AG04450 (cell line): ENCODE results near the gene IL1RN. TPM values are rescaled to one million over a fixed set of nuclear protein-coding genes. Genes with fewer than 3 reads are reported as not detected.

Source experiments
- CTCF ChIA-PET: fragments of 300-600, 350-600 bp; formaldehyde crosslinking; extraction: SDS; loops from one replicate; lab custom pipeline; 2022; ENCODE audit warnings: antibody characterized with exemption, inconsistent platforms; lab: Charles Lee
- POLR2A ChIA-PET: fragments of 350-600 bp; formaldehyde crosslinking; extraction: SDS; loops from one replicate; lab custom pipeline; 2021; ENCODE audit warnings: antibody characterized with exemption, inconsistent platforms; lab: Yijun Ruan, JAX
- DNase-seq: peaks from one replicate; pipeline ENCODE4 v3.0.0-alpha.2; 2011; ENCODE audit warnings: low read depth, low spot score
- H3K27ac ChIP-seq: one replicate; pipeline ENCODE4 v1.5.1; 2012; ENCODE audit warnings: low read depth, low read length, control low read depth
- H3K27me3 ChIP-seq: one replicate; pipeline ENCODE4 v1.6.0; 2012; ENCODE audit warnings: low read length; ENCODE audit not compliant: control insufficient read depth, insufficient read depth
- H3K4me3 ChIP-seq: 2 replicates; pipeline ENCODE4 v1.5.1; 2011; ENCODE audit warnings: mild to moderate bottlenecking, low read depth, low read length, control low read depth
- H3K9me3 ChIP-seq: 2 replicates; pipeline ENCODE4 v1.5.1; 2012; ENCODE audit warnings: low read length; ENCODE audit not compliant: control insufficient read depth, insufficient read depth
- CTCF ChIP-seq: IDR thresholded peaks from 2 replicates; pipeline ENCODE4 v1.5.1; 2011; ENCODE audit warnings: low read depth, low read length, control low read depth, inconsistent platforms
- polyA plus RNA-seq: library from polyadenylated mRNA; depleted of rRNA; stranded (reverse); fragments of >200 nt; gene quantifications from 2 replicates; pipeline ENCODE4 v1.2.3, GENCODE V29; 2011

Gene IL1RN
- polyA plus RNA-seq, 1 experiment: not detected

- no peak overlapping the region for H3K27ac ChIP-seq
- DNase-seq: no peak
- no peaks in the 10 kb centered on the region for H3K9me3 ChIP-seq
- ChIA-PET POLR2A (interaction anchor here (0.5 kb wide), 1 partner anchor 269 kb away, joined by 3 read pairs; no protein-coding TSS in a partner anchor), CTCF (interaction anchor here (1.0 kb wide), 1 partner anchor 48 kb away, joined by 3 read pairs; no protein-coding TSS in a partner anchor)
- no peak overlapping the region for H3K4me3 ChIP-seq
- peaks cover 9% of the 10 kb centered on the region for H3K27me3 ChIP-seq
- TF ChIP-seq CTCF: no peak
Observed at GRCh38 chr2:113088213-113088992, 39.0 kb upstream of the IL1RN start.

- POLR2A ChIA-PET: no interaction called here
- TF ChIP-seq CTCF: no peak
Observed at GRCh38 chr2:113089916-113090315, 37.5 kb upstream of the IL1RN start.

GRCh38 chr2:113091231-113091896 lies 36.0 kb upstream of the IL1RN start:
- Histone ChIP-seq H3K27ac (no peak overlapping the region), H3K9me3 (no peaks in the 10 kb centered on the region), H3K4me3 (no peak overlapping the region), H3K27me3 (peaks cover 3% of the 10 kb centered on the region)
- TF ChIP-seq CTCF: no peak
- POLR2A ChIA-PET: no interaction called here
- CTCF ChIA-PET: no interaction called here
- no peak for DNase-seq

More at GRCh38 chr2:113089916-113090315, 37.5 kb upstream of the IL1RN start:
- CTCF ChIA-PET: interaction anchor here (0.6 to 1.1 kb wide), 2 partner anchors 10 to 48 kb away, joined by 3 to 5 read pairs; no protein-coding TSS in a partner anchor
- Histone ChIP-seq H3K4me3 (no peak overlapping the region), H3K27ac (no peak overlapping the region), H3K27me3 (peaks cover 3% of the 10 kb centered on the region), H3K9me3 (no peaks in the 10 kb centered on the region)
- DNase-seq: no peak

GRCh38 chr2:113092864-113093612 lies 34.4 kb upstream of the IL1RN start:
- POLR2A ChIA-PET: no interaction called here
- DNase-seq: no peak
- TF ChIP-seq CTCF: no peak
- H3K4me3 ChIP-seq: no peak overlapping the region
- peaks cover 3% of the 10 kb centered on the region for H3K27me3 ChIP-seq
- CTCF ChIA-PET: interaction anchor here (0.9 to 1.0 kb wide), 2 partner anchors 13 to 45 kb away, joined by 3 read pairs; no protein-coding TSS in a partner anchor
- no peaks in the 10 kb centered on the region for H3K9me3 ChIP-seq
- H3K27ac ChIP-seq: no peak overlapping the region
